OCI-LY1 (cell line): ENCODE results near the gene ATXN1.

ENCODE experiments used
- H2AFZ ChIP-seq: fragments of 200-600 bp; sonication (generic), shearing (Covaris generic); 2 replicates; pipeline ENCODE4 v1.6.0; 2014; ENCODE audit warnings: antibody characterized with exemption, mild to moderate bottlenecking, low read length
- H3F3A ChIP-seq: fragments of 200-600 bp; sonication (generic), shearing (Covaris generic); 2 replicates; pipeline ENCODE4 v1.6.0; 2014; ENCODE audit warnings: mild to moderate bottlenecking, antibody characterized with exemption, low read length, moderate library complexity; ENCODE audit not compliant: insufficient read depth
- H3K27ac ChIP-seq: fragments of 200-600 bp; sonication (generic); 2 replicates; pipeline ENCODE4 v1.5.1; 2014; ENCODE audit warnings: low read length, mixed run types, mild to moderate bottlenecking, low read depth; ENCODE audit not compliant: poor library complexity, severe bottlenecking
- H3K27me3 ChIP-seq: fragments of 200-600 bp; sonication (generic); 2 replicates; pipeline ENCODE4 v1.6.0; 2014; ENCODE audit warnings: antibody characterized with exemption, mild to moderate bottlenecking, low read length, moderate library complexity; ENCODE audit not compliant: insufficient read depth
- H3K36me3 ChIP-seq: fragments of 200-600 bp; sonication (generic); 2 replicates; pipeline ENCODE4 v1.6.1; 2014; ENCODE audit warnings: mild to moderate bottlenecking, antibody characterized with exemption, low read length, moderate library complexity, mixed read lengths; ENCODE audit not compliant: insufficient read depth
- H3K4me1 ChIP-seq: fragments of 200-600 bp; sonication (generic); 2 replicates; pipeline ENCODE4 v1.5.1; 2014; ENCODE audit warnings: mild to moderate bottlenecking, low read length, moderate library complexity; ENCODE audit not compliant: insufficient read depth, severe bottlenecking
- H3K4me2 ChIP-seq: fragments of 200-600 bp; sonication (generic), shearing (Covaris generic); 2 replicates; pipeline ENCODE4 v1.6.1; 2014; ENCODE audit warnings: low read length
- H3K4me3 ChIP-seq: fragments of 200-600 bp; sonication (generic); 2 replicates; pipeline ENCODE4 v1.5.1; 2014; ENCODE audit warnings: low read length, low read depth, mild to moderate bottlenecking, mixed read lengths; ENCODE audit not compliant: poor library complexity, severe bottlenecking
- H3K79me2 ChIP-seq: fragments of 200-600 bp; shearing (Covaris generic); 2 replicates; pipeline ENCODE4 v1.6.1; 2016; ENCODE audit warnings: mixed run types, low read length, mixed read lengths; ENCODE audit not compliant: insufficient read depth
- H3K9ac ChIP-seq: fragments of 200-600 bp; sonication (generic), shearing (Covaris generic); 2 replicates; pipeline ENCODE4 v1.6.1; 2014; ENCODE audit warnings: mild to moderate bottlenecking, low read length, mixed read lengths
- H3K9me2 ChIP-seq: fragments of 200-600 bp; sonication (generic), shearing (Covaris generic); 2 replicates; pipeline ENCODE4 v1.6.1; 2014; ENCODE audit warnings: low read depth, mild to moderate bottlenecking, low read length, mixed read lengths
- H3K9me3 ChIP-seq: fragments of 200-600 bp; shearing (Covaris generic); 2 replicates; pipeline ENCODE4 v1.6.1; 2014; ENCODE audit warnings: low read length, mixed read lengths
- H4K20me1 ChIP-seq: fragments of 200-600 bp; sonication (generic), shearing (Covaris generic); 2 replicates; pipeline ENCODE4 v1.6.0; 2016; ENCODE audit warnings: mild to moderate bottlenecking, low read length; ENCODE audit not compliant: insufficient read depth
- EZH2 ChIP-seq: fragments of 200-600 bp; sonication (generic), shearing (Covaris generic); IDR thresholded peaks from 2 replicates; pipeline ENCODE4 v1.8.0; 2017; ENCODE audit warnings: borderline replicate concordance, mixed run types, mild to moderate bottlenecking, antibody characterized with exemption, low read length, moderate library complexity, mixed read lengths
- TF ChIP-seq, protein P1 (sequence below): fragments of 200-600 bp; sonication (generic), shearing (Covaris generic); IDR thresholded peaks from 2 replicates; pipeline ENCODE4 v1.5.1; 2017; ENCODE audit warnings: mild to moderate bottlenecking, antibody characterized with exemption, low read length, moderate library complexity, mixed read lengths

The ATXN1 gene

DNA sequence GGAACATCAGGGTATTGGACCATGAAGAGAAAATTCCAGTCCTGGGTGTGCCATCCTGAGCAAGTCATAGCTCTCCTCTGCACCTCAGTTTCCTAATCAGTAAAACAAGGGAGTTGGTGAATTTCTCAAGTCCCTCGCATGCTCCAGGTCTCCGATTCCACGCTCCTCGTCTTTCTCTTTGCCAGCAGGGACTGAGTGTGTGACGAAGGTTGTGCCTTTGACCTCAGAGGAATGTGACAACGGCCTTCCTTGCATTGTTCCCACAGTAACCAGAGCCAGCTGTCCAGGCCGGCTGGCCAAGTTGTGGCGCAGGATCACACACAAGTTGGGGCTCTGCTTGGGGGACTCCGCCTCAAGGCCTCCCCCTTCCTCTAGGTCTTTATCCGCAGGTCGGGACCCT, 217.3 kb downstream of the ATXN1 start:
- no peaks in the 10 kb centered on the region for H3K4me1 ChIP-seq
- no peak overlapping the region for H3K27ac ChIP-seq
- TF ChIP-seq, protein P1, sequence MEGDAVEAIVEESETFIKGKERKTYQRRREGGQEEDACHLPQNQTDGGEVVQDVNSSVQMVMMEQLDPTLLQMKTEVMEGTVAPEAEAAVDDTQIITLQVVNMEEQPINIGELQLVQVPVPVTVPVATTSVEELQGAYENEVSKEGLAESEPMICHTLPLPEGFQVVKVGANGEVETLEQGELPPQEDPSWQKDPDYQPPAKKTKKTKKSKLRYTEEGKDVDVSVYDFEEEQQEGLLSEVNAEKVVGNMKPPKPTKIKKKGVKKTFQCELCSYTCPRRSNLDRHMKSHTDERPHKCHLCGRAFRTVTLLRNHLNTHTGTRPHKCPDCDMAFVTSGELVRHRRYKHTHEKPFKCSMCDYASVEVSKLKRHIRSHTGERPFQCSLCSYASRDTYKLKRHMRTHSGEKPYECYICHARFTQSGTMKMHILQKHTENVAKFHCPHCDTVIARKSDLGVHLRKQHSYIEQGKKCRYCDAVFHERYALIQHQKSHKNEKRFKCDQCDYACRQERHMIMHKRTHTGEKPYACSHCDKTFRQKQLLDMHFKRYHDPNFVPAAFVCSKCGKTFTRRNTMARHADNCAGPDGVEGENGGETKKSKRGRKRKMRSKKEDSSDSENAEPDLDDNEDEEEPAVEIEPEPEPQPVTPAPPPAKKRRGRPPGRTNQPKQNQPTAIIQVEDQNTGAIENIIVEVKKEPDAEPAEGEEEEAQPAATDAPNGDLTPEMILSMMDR: no peak
- no peak for TF ChIP-seq EZH2
- no peaks in the 10 kb centered on the region for H3K79me2 ChIP-seq
- H3K9ac ChIP-seq: no peak overlapping the region
- no peak overlapping the region for H2AFZ ChIP-seq
- H3K4me2 ChIP-seq: no peak overlapping the region
- H3K36me3 ChIP-seq: no peaks in the 10 kb centered on the region
- no peaks in the 10 kb centered on the region for H3F3A ChIP-seq
- H3K9me2 ChIP-seq: no peaks in the 10 kb centered on the region
- no peak overlapping the region for H3K4me3 ChIP-seq
- H3K27me3 ChIP-seq: no peaks in the 10 kb centered on the region
- no peaks in the 10 kb centered on the region for H3K9me3 ChIP-seq
- no peaks in the 10 kb centered on the region for H4K20me1 ChIP-seq

GRCh38 chr6:16543521-16543920, 217.7 kb downstream of the ATXN1 start:
- Histone ChIP-seq H3K9me2 (no peaks in the 10 kb centered on the region), H3K9me3 (no peaks in the 10 kb centered on the region), H2AFZ (no peak overlapping the region), H3K79me2 (no peaks in the 10 kb centered on the region), H3K4me3 (no peak overlapping the region), H3F3A (no peaks in the 10 kb centered on the region), H3K4me2 (no peak overlapping the region), H4K20me1 (no peaks in the 10 kb centered on the region), H3K4me1 (no peaks in the 10 kb centered on the region), H3K36me3 (no peaks in the 10 kb centered on the region), H3K9ac (no peak overlapping the region), H3K27me3 (no peaks in the 10 kb centered on the region), H3K27ac (no peak overlapping the region)
- TF ChIP-seq, protein P1: no peak
- no peak for TF ChIP-seq EZH2

DNA sequence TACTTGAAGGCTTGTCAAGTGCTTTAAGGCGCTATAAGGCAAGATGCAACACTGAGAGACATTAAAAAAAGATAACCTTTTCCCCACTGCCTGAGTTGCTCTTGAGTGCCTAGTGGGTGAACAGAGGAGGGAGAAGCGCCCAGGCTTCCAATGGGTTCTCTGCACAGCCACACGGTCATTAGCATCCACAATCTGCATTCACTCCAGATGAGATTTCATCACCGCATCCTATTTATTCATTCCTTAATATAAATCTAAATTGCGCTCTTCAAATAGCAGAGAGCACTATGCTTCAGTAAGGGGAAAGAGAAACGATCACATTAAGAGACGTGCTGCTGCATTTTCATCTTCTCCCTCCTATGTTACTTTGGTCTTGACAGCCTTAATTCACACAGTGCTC, 219.2 kb downstream of the ATXN1 start:
- TF ChIP-seq, protein P1: no peak
- no peak for TF ChIP-seq EZH2
- Histone ChIP-seq H3K9me2 (no peaks in the 10 kb centered on the region), H3K9me3 (no peaks in the 10 kb centered on the region), H3K4me3 (no peak overlapping the region), H3K79me2 (no peaks in the 10 kb centered on the region), H3K27me3 (no peaks in the 10 kb centered on the region), H3K4me1 (no peaks in the 10 kb centered on the region), H3K4me2 (no peak overlapping the region), H3F3A (no peaks in the 10 kb centered on the region), H4K20me1 (no peaks in the 10 kb centered on the region), H2AFZ (no peak overlapping the region), H3K36me3 (no peaks in the 10 kb centered on the region), H3K27ac (no peak overlapping the region), H3K9ac (no peak overlapping the region)
